H1 (cell line): ENCODE results near the gene ARL2BP. TPM values are rescaled to one million over a fixed set of nuclear protein-coding genes. Genes with fewer than 3 reads are reported as not detected.

Source experiments
- CTCF ChIA-PET: fragments of 300-600 bp; sonication (Branson Sonifier 250); formaldehyde crosslinking; loops from one replicate; lab custom pipeline; 2021; ENCODE audit not compliant: partially characterized antibody; lab: Charles Lee
- POLR2A ChIA-PET: fragments of 300-600 bp; sonication (Branson Sonifier 250); formaldehyde crosslinking; loops from one replicate; lab custom pipeline; 2021; ENCODE audit warnings: inconsistent platforms; ENCODE audit not compliant: partially characterized antibody; lab: Charles Lee
- DNase-seq, 2 experiments: peaks; one replicate each; pipeline versions ENCODE4 v3.0.0 to v3.0.0-alpha.2; 2010 to 2022; ENCODE audit warnings: low spot score in 2 of 2, low read depth in 1 of 2, mixed read lengths in 1 of 2
- FAIRE-seq: peaks from 2 replicates; lab custom pipeline; 2011; peaks lifted over from hg19 to GRCh38; lab: Jason Lieb, UNC
- H2AFZ ChIP-seq: 2 replicates; pipeline ENCODE4 v1.8.1; 2012; ENCODE audit warnings: low read length, inconsistent platforms
- H2AK5ac ChIP-seq: 2 replicates; pipeline ENCODE4 v1.6.1; 2013; ENCODE audit warnings: low read depth, low read length
- H2BK120ac ChIP-seq: replicated peaks from 2 replicates; pipeline ENCODE3; 2013; ENCODE audit warnings: low read depth, low read length, inconsistent platforms
- H2BK12ac ChIP-seq: 2 replicates; pipeline ENCODE4 v1.6.1; 2013; ENCODE audit warnings: low read depth, low read length
- H2BK15ac ChIP-seq: 2 replicates; pipeline ENCODE4 v1.6.1; 2013; ENCODE audit warnings: low read length
- H2BK20ac ChIP-seq: 2 replicates; pipeline ENCODE4 v1.6.1; 2013; ENCODE audit warnings: low read length
- H2BK5ac ChIP-seq: 2 replicates; pipeline ENCODE4 v1.6.1; 2013; ENCODE audit warnings: low read depth, low read length
- H3K14ac ChIP-seq: 2 replicates; pipeline ENCODE4 v1.6.1; 2013; ENCODE audit warnings: inconsistent platforms; ENCODE audit not compliant: insufficient read length
- H3K18ac ChIP-seq: 2 replicates; pipeline ENCODE4 v1.6.1; 2013; ENCODE audit warnings: low read length; ENCODE audit errors: extremely low read depth
- H3K23ac ChIP-seq: 2 replicates; pipeline ENCODE4 v1.6.1; 2013; ENCODE audit warnings: inconsistent platforms; ENCODE audit not compliant: insufficient read length
- H3K23me2 ChIP-seq: 2 replicates; pipeline ENCODE4 v1.6.1; 2013; ENCODE audit warnings: low read depth, low read length
- H3K27ac ChIP-seq: 2 replicates; pipeline ENCODE4 v1.6.1; 2011; ENCODE audit warnings: low read depth, low read length, inconsistent platforms
- H3K27me3 ChIP-seq, 4 experiments: replicated peaks in 1 of 4; 1 replicate in 1 of 4; 2 replicates in 3 of 4; pipeline versions ENCODE4 v1.6.1 to v1.8.1; 2011 to 2013; ENCODE audit warnings: low read length in 3 of 4, mild to moderate bottlenecking in 3 of 4, inconsistent platforms in 2 of 4, mixed read lengths in 2 of 4, moderate library complexity in 1 of 4; ENCODE audit not compliant: control insufficient read depth in 3 of 4, insufficient read depth in 3 of 4; ENCODE audit errors: extremely low read depth in 1 of 4
- H3K36me3 ChIP-seq, 4 experiments: 2 replicates each; pipeline versions ENCODE4 v1.6.1 to v1.8.1; 2011 to 2013; ENCODE audit warnings: mild to moderate bottlenecking in 4 of 4, low read length in 3 of 4, moderate library complexity in 2 of 4, control low read depth in 1 of 4, inconsistent platforms in 1 of 4; ENCODE audit not compliant: insufficient read depth in 4 of 4, control insufficient read depth in 2 of 4
- H3K4ac ChIP-seq: replicated peaks from 2 replicates; pipeline ENCODE3; 2013; ENCODE audit warnings: low read length, low read depth, mixed read lengths, inconsistent platforms; ENCODE audit not compliant: insufficient read length
- H3K4me1 ChIP-seq, 4 experiments: replicated peaks in 1 of 4; 1 replicate in 1 of 4; 2 replicates in 3 of 4; pipeline versions ENCODE4 v1.6.1 to v1.8.1; 2011 to 2013; ENCODE audit warnings: low read length in 3 of 4, inconsistent platforms in 2 of 4, mixed read lengths in 1 of 4; ENCODE audit not compliant: insufficient read depth in 4 of 4, control insufficient read depth in 3 of 4
- H3K4me2 ChIP-seq, 2 experiments: 2 replicates each; pipeline versions ENCODE4 v1.6.1 to v1.8.1; 2011 to 2013; ENCODE audit warnings: low read depth in 2 of 2, low read length in 2 of 2, control low read depth in 1 of 2, inconsistent platforms in 1 of 2, mild to moderate bottlenecking in 1 of 2; ENCODE audit not compliant: insufficient read depth in 1 of 2
- H3K4me3 ChIP-seq, 4 experiments: fragments of 200-600, 300-600 bp in 1 of 4; sonication (generic), shearing (Covaris generic), sonication (Bioruptor Twin) in 1 of 4; 2 replicates each; pipeline versions ENCODE4 v1.5.1 to v1.8.1; 2011 to 2016; ENCODE audit warnings: low read length in 4 of 4, low read depth in 3 of 4, control low read depth in 2 of 4, inconsistent platforms in 2 of 4, mild to moderate bottlenecking in 2 of 4, mixed read lengths in 1 of 4, moderate library complexity in 1 of 4; ENCODE audit not compliant: insufficient read depth in 2 of 4; ENCODE audit errors: extremely low read depth in 1 of 4
- H3K56ac ChIP-seq: replicated peaks from 2 replicates; pipeline ENCODE3; 2013; ENCODE audit warnings: low read depth, mild to moderate bottlenecking, mixed read lengths, low read length, inconsistent platforms; ENCODE audit not compliant: insufficient read length
- H3K79me1 ChIP-seq: 2 replicates; pipeline ENCODE4 v1.6.1; 2013; ENCODE audit warnings: low read depth, low read length, control low read depth
- H3K79me2 ChIP-seq, 2 experiments: 2 replicates each; pipeline versions ENCODE4 v1.6.1 to v1.8.1; 2012 to 2013; ENCODE audit warnings: low read length in 2 of 2, mild to moderate bottlenecking in 2 of 2, inconsistent platforms in 1 of 2; ENCODE audit not compliant: insufficient read depth in 2 of 2, control insufficient read depth in 1 of 2
- H3K9ac ChIP-seq, 4 experiments: replicated peaks in 1 of 4; 1 replicate in 1 of 4; 2 replicates in 3 of 4; pipeline versions ENCODE4 v1.6.1 to v1.8.1; 2011 to 2013; ENCODE audit warnings: low read depth in 3 of 4, low read length in 3 of 4, control low read depth in 2 of 4, mild to moderate bottlenecking in 2 of 4, moderate library complexity in 2 of 4, inconsistent platforms in 1 of 4; ENCODE audit errors: extremely low read depth in 1 of 4
- H3K9me3 ChIP-seq, 2 experiments: 2 replicates each; pipeline versions ENCODE4 v1.6.1 to v1.8.1; 2012 to 2013; ENCODE audit warnings: mild to moderate bottlenecking in 2 of 2, moderate library complexity in 2 of 2, control low read depth in 1 of 2, inconsistent platforms in 1 of 2, low read depth in 1 of 2, low read length in 1 of 2, mixed read lengths in 1 of 2; ENCODE audit not compliant: insufficient read depth in 2 of 2
- H4K20me1 ChIP-seq, 2 experiments: replicated peaks in 1 of 2; 2 replicates each; pipeline versions ENCODE3 to v1.8.1; 2011 to 2013; ENCODE audit warnings: inconsistent platforms in 2 of 2, low read length in 2 of 2, mild to moderate bottlenecking in 1 of 2; ENCODE audit not compliant: insufficient read depth in 2 of 2, control insufficient read depth in 1 of 2
- H4K5ac ChIP-seq: 2 replicates; pipeline ENCODE4 v1.6.1; 2013; ENCODE audit warnings: low read length, low read depth, mixed read lengths, inconsistent platforms; ENCODE audit not compliant: insufficient read length
- H4K8ac ChIP-seq: 2 replicates; pipeline ENCODE4 v1.8.0; 2013; ENCODE audit warnings: mild to moderate bottlenecking, moderate library complexity, low read length, inconsistent platforms; ENCODE audit not compliant: insufficient read depth; ENCODE audit errors: extremely low read depth
- H4K91ac ChIP-seq: replicated peaks from 2 replicates; pipeline ENCODE3; 2013; ENCODE audit warnings: low read length, mixed read lengths, inconsistent platforms; ENCODE audit not compliant: insufficient read length
- MAX ChIP-seq: IDR thresholded peaks from 2 replicates; pipeline ENCODE4 v1.6.1; 2012; ENCODE audit warnings: inconsistent platforms
- RXRA ChIP-seq: IDR thresholded peaks from 2 replicates; pipeline ENCODE4 v1.6.1; 2011; ENCODE audit warnings: low read depth, mild to moderate bottlenecking, low read length, moderate library complexity; ENCODE audit not compliant: insufficient read depth
- SIRT6 ChIP-seq: IDR thresholded peaks from one replicate; pipeline ENCODE4 v1.7.1; 2012; ENCODE audit warnings: low read length, inconsistent platforms
- WGBS, 2 experiments: shearing (Covaris generic) in 1 of 2; methylation state at CpG; one replicate each; pipeline versions ENCODE4 v1.1.6 to v1.1.7; 2013 to 2015; ENCODE audit warnings: low lambda C conversion rate in 2 of 2, mixed read lengths in 2 of 2, inconsistent platforms in 1 of 2, low coverage in 1 of 2, missing lambda C conversion rate in 1 of 2; ENCODE audit not compliant: insufficient replicate concordance in 2 of 2, insufficient coverage in 1 of 2, insufficient read length in 1 of 2; ENCODE audit errors: extremely low coverage in 1 of 2, missing lambda C conversion rate in 1 of 2; 5-methylcytosine and 5-hydroxymethylcytosine counted together
- polyA plus RNA-seq, 7 experiments: library from polyadenylated mRNA; depleted of rRNA in 3 of 7; stranded (reverse) in 5 of 7; unstranded in 2 of 7; fragments of >200 nt in 5 of 7; fragments of 200-250 nt in 2 of 7; gene quantifications; 1 replicate in 5 of 7; 2 replicates in 1 of 7; 4 replicates in 1 of 7; pipeline versions ENCODE4 v1.2.1 to v1.2.3, GENCODE V29; 2011 to 2013; ENCODE audit warnings: missing spikeins in 2 of 7, mixed read lengths in 2 of 7
- total RNA-seq: library from RNA; stranded (reverse); fragmentation: NEBNext Ultra II Directional; extraction: Animal tissue kit (Norgen Biotek cat#: 25700); gene quantifications from 2 replicates; pipeline ENCODE4 v1.2.1, GENCODE V29; 2021

Gene ARL2BP
- total and polyA plus RNA-seq, 2 of the 8 experiments (the other 6 are each of a cell fraction or from before 2014, with no cell fraction given): 13.6 to 18.3 TPM

DNA sequence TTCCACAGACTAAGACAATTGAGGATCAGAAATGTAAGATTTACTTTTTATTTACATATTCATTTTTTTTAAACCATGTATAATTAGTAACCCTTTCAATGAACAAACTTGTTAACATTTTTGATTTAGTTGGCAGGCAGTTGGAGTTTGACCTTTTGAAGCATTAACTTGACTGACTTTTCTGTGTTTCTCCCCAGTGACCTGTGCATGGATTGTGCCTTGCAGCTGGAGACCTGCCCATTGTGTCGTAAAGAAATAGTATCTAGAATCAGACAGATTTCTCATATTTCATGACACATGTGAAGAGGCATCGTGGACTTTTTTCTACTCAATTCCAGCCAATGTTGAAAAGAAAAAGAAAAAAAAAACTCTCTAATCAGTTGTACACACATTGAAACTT is 6.4 kb upstream of the ARL2BP start:
- H3K4ac ChIP-seq: no peak overlapping the region
- TF ChIP-seq RXRA: no peak
- TF ChIP-seq SIRT6: no peak
- no peak for TF ChIP-seq MAX
- CTCF ChIA-PET: interaction anchor here (0.7 kb wide), 1 partner anchor 17 kb away, joined by 4 read pairs; no protein-coding TSS in a partner anchor

More for the DNA sequence above, 6.4 kb upstream of the ARL2BP start:
- H3K9ac ChIP-seq: no peak overlapping the region
- no peak overlapping the region for H2BK5ac ChIP-seq
- no peak overlapping the region for H2AK5ac ChIP-seq
- H2AFZ ChIP-seq: no peak overlapping the region
- no peak overlapping the region for H4K5ac ChIP-seq
- no peak overlapping the region for H3K56ac ChIP-seq
- no peak overlapping the region for H3K23ac ChIP-seq
- no peaks in the 10 kb centered on the region for H3K27me3 ChIP-seq
- H3K14ac ChIP-seq: no peak overlapping the region
- H3K4me3 ChIP-seq: no peak overlapping the region
- no peaks in the 10 kb centered on the region for H3K79me2 ChIP-seq
- FAIRE-seq (no peak), DNase-seq (no peak)
- no peak overlapping the region for H4K91ac ChIP-seq
- no peak overlapping the region for H3K18ac ChIP-seq
- WGBS, 2 experiments: 86% methylated on average over 2 of the region's 2 CpGs; no CpG with 5 or more reads in 1 of the 2 experiments
- no peaks in the 10 kb centered on the region for H3K9me3 ChIP-seq
- H3K23me2 ChIP-seq: no peaks in the 10 kb centered on the region; the same call in 1 of the 2 replicates
- no peak overlapping the region for H2BK120ac ChIP-seq
- no peak overlapping the region for H2BK20ac ChIP-seq
- no peak overlapping the region for H2BK15ac ChIP-seq
- no peak overlapping the region for H4K8ac ChIP-seq
- no peak overlapping the region for H2BK12ac ChIP-seq
- H3K4me2 ChIP-seq: no peak overlapping the region
- H3K4me1 ChIP-seq: no peaks in the 10 kb centered on the region
- H4K20me1 ChIP-seq: no peaks in the 10 kb centered on the region
- H3K36me3 ChIP-seq: peaks cover 10 to 22% (median 15%) of the 10 kb centered on the region in 4 experiments; a peak in 6 of 8 replicates
- POLR2A ChIA-PET: interaction anchor here (1.0 kb wide), 1 partner anchor 53 kb away, joined by 3 read pairs; the partner anchor contains the start of gene PSME3IP1
- H3K27ac ChIP-seq: no peak overlapping the region
- H3K79me1 ChIP-seq: no peaks in the 10 kb centered on the region
